DMS 273 (cell line): ENCODE data around the gene SLC3A2.
"Not testable (repeated sequence)": the region's sequence is repeated elsewhere in the genome, so short reads cannot be mapped to it uniquely, and the experiment has no call there.

Experiments
- DNase-seq: peaks from one replicate; lab custom pipeline; 2025; ENCODE audit not compliant: unreplicated experiment; lab: John Stamatoyannopoulos, UW

Gene SLC3A2

DNA sequence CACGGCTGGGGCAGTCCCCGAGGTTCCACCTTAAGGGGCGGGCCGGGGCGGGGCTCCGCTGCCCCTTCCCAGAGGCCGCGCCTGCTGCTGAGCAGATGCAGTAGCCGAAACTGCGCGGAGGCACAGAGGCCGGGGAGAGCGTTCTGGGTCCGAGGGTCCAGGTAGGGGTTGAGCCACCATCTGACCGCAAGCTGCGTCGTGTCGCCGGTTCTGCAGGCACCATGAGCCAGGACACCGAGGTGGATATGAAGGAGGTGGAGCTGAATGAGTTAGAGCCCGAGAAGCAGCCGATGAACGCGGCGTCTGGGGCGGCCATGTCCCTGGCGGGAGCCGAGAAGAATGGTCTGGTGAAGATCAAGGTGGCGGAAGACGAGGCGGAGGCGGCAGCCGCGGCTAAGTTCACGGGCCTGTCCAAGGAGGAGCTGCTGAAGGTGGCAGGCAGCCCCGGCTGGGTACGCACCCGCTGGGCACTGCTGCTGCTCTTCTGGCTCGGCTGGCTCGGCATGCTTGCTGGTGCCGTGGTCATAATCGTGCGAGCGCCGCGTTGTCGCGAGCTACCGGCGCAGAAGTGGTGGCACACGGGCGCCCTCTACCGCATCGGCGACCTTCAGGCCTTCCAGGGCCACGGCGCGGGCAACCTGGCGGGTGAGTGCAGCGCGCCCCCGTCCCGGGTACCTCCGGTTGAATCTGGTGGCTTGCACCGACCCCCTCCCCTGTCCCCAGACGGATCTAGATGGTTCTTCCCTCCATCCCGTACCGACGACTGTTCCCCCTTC, at the start of gene SLC3A2:
TSS of gene SLC3A2 (plus strand) at position 94 of the 776 bp plus-strand sequence. CDS start at position 222, 128 bp downstream.
- DNase-seq: peak; percentile 92

- peak; percentile 84 for DNase-seq
These were observed 49.7 kb upstream of the SLC3A2 start for GRCh38 chr11:62830904-62831519.

- DNase-seq: peak; percentile 98
These were observed 49.0 kb upstream of the SLC3A2 start, which contains the start of gene STX5 for GRCh38 chr11:62831520-62832335. TSS of gene STX5 (minus strand) at chr11:62832051. CDS start at chr11:62831243, 808 bp downstream.

- DNase-seq: peak; percentile 63
These were observed 48.1 kb upstream of the SLC3A2 start, which contains the start of gene TEX54 for GRCh38 chr11:62832336-62833234. TSS of gene TEX54 (minus strand) at chr11:62832841.

- DNase-seq: no peak
These were observed 45.4 kb upstream of the SLC3A2 start for GRCh38 chr11:62835336-62835735.

DNA sequence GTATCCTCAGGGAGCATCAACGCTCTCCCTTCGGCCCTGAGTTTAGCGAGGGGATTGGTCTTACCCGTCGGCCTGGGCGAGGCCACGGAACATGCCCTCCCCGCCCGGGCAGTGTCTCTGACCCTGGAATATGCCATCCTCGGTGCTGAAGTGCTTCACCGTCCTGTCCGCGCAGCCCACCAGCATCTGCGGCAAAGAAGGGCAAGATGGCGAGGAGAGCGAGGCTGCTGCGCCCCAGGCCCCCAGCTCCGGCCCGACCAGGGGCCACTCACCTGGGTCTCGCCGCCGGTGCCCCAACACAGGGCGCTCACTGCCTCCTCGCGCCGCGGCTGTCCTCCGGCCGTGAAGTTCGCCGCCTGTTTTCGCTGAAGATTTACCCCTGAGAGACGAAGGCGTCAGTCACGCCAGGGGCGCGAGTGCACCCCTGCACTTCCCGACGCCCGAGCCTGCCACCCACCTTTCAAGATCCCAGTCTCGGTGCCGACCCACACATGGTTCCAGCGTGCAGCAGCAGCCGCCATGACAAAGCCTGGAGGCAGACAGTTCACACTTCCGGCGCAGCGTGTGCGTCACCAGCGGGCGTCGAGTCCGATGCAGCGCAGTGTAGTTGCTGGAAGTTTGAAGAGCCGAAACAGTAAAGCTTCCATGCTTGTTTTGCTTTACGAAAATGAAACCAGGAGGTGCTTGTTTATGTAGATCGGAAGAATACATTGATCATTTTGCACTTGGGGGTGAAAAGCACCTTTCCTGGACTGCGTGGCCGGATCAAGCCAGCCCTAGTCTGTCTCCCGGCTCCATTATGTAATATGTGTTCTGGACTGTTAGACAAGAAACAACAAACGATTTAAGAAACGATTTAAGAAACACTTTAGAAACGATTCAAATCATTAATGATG, 41.4 kb upstream of the SLC3A2 start, which contains the start of gene WDR74:
TSS of gene WDR74 (minus strand) at position 541 of the 896 bp plus-strand sequence. CDS start at position 521, 20 bp downstream.
- peak; percentile 94 for DNase-seq

GRCh38 chr11:62840721-62841360, 39.9 kb upstream of the SLC3A2 start:
- DNase-seq: peak; percentile 92

DNA sequence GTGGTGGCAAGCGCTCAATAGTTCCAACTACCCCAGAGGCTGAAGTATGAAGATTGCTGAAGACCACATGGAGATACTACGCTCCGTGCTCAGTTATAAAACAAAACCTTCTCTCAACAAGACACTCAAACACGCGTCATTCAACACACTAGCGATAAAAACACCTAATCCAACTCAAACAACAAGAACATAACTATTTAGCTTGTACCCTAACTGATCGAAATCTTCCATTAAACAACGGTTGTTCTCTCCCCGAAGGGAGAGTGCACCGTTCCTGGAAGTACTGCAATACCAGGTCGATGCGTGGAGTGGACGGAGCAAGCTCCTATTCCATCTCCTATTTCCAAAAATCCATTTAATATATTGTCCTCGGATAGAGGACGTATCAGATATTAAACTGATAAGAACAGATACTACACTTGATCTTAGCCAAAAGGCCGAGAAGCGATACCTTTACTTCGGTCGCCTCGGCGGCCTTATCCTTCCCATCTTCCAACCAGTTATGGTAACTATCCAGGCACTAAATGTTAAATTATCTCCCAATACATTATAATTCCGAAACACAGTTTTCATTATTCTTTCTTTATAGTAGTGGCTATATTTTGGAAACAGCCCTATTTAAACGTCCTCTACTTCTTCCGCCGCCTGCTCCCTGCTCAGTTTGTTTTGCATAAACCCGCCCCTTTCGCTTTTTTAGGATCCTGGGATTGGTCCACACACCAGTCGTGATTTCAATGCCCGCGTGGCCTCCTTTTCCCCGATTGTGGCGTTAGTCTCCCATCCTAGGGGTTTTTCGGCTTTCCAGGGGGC, 39.1 kb upstream of the SLC3A2 start:
- DNase-seq: peak; percentile 96

DNA sequence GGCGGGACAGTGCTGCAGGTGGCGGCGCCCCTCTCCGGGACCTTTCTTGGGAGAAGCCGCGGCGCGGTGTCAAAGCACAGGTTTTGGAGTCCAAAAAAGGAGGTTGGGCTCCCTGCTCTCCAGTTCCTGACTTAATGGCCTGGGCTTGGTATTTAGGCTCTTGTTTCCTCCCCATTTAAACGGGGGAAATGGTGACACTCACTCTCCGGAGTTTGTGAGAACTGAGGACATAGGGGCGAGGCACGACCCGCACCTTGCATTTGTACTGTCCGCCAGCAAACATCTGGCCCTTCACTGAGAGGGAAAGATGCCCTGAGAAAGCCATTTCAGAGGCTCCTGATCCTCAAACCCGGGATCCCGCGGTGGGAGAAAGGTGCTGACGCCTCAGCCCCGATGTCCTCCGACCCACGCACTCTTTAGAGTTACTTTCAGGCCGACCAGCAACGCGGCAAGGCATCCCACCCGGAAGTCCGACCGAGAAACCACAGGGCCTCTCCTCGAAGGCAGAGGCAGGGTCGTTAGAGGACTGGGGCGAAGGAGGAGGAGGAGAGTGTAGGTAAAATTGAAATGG, 38.4 kb upstream of the SLC3A2 start:
- DNase-seq: no peak

DNA sequence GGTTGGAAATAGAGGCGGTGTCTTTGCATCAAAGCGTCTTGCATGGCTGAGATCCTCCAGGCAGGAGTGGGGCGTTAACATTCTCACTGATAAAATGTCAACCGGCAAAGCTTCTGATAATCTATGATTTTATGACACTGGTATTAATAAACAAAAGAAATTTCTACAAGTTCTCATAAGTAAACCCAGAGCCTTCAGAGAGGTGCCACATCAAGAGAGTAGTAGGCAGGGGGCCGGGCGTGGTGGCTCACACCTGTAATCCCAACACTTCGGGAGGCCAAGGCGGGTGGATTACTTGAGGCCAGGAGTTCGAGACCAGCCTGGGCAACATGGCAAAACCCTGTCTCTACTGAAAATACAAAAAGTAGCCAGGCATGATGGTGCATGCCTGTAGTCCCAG, 37.8 kb upstream of the SLC3A2 start:
- not testable (repeated sequence) for DNase-seq

GRCh38 chr11:62843466-62843865, 37.2 kb upstream of the SLC3A2 start:
- no peak for DNase-seq

DNA sequence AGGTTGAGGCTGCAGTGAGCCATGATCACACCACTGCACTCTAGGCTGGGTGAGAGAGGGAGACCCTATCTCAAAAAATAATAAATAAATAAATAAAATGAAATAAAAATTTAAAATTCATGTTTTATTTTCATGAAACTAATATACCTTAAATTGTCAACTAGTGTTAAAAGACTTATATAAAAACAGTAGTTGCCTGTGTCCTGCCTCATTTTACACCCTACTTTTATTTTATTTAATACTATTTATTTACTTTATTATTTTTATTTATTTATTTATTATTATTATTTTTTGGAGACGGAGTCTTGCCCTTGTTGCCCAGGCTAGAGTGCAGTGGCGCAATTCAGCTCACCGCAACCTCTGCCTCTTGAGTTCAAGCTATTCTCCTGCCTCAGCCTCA, 36.5 kb upstream of the SLC3A2 start:
- no peak for DNase-seq

- DNase-seq: no peak
These were observed 34.5 kb upstream of the SLC3A2 start for GRCh38 chr11:62846177-62846576.

DNA sequence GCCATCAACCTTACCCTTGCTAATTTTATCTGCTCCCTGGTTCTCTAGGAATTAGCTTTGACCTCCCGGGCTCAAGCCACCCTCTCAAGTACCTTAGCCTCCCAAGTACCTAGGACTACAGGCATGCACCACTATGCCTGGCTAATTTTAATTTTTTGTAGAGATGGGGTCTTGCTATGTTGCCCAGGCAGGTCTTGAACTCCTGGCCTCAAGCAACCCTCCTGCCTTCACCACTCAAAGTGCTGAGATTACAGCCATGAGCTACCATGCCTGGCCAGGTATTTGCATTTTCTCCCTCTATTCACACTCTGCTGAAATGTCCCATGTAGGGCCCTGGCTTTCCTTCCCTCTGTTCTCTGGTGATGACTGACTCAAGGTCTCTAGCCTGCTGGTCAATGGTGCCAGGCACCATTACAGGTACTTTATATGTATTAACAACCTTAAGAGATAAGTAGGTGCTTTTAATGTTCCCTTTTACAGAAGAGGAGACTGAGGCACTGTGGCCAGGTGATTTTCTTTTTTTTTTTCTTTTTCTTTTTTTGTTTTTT, 32.9 kb upstream of the SLC3A2 start:
- DNase-seq: no peak

DNA sequence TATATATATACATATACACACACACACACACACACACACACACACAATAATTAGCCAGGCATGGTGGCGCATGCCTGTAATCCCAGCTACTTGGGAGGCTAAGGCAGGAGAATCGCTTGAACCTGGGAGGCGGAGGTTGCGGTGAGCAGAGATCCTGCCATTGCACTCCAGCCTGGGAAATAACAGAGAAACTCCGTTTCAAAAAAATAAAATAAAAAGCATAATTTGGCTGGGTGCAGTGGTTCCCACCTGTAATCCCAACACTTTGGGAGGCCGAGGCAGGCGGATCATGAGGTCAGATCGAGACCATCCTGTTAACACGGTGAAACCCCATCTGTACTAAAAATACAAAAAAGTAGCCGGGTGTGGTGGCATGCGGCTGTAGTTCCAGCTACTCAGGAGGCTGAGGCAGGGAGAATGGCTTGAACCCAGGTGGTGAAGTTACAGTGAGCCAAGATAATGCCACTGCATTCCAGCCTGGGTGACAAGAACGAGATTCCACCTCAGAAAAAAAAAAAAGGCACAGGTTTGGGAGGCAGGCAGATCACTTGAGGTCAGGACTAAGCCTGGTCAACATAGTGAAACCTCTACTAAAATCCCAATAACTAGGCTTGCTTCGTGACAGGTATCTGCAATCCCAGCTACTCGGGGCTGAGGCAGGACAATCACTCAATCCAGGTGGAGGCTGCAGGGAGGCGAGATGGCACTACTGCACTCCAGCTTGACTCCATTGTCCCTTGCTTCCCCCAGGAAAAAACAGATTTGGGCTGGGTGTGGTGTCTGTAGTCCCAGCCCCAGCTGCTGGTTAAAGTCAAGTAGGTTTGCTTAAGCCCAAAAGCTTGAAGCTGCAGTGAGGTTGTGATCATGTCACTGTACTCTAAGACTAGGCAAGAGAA, 29.5 kb upstream of the SLC3A2 start:
- DNase-seq: peak; percentile 84

DNA sequence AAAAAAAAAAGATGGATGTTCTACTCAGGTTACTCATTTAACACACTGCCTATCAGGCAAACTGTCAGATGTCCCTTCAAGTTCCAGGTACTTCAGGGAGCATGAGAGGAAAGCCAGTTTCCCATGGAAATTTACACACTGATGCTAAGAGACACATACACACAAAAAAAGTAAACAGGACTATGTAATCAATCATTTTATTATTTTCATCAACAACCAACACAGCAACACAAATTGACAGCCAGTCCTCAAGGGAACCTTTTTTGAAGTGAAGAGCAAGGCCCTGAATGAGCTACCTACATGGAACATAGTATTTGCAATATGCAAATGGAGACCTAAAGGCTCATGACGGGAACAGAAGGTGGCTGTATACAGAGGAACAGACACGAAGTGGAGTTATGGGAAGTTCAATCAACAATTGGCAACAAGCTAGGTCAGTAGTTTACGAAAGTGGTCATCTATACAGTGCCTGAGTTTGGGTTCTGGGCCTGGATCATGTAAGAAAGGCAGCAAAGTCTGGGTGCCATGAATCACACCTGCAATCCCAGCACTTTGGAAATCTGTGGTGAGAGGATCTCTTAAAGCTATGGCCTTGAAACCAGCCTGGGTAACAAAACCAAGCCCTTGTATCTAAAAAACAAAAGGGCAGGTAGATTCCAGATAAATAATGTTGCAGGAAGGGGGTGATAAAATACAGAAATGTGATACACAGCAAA, 28.7 kb upstream of the SLC3A2 start:
- DNase-seq: peak; percentile 70
